Activated CD8-positive, alpha-beta T cell treated with anti-CD3 and anti-CD28 coated beads for 36 hours (primary cell): ENCODE measurements around the gene INPP4A. TPM values are rescaled to one million over a fixed set of nuclear protein-coding genes. Genes with fewer than 3 reads are reported as not detected.

Experiments used
- ATAC-seq: fragments of 200-7000 bp; cut with Tn5 transposase; one replicate; pipeline ENCODE4 v1.10.0; 2021; ENCODE audit warnings: mild to moderate bottlenecking, moderate library complexity
- CTCF ChIA-PET: fragments of 350-600 bp; sonication (Branson Sonifier 250); formaldehyde crosslinking; loops from one replicate; lab custom pipeline; 2021; ENCODE audit warnings: antibody characterized with exemption; lab: Charles Lee
- POLR2A ChIA-PET: fragments of 350-600 bp; sonication (Branson Sonifier 250); formaldehyde crosslinking; loops from one replicate; lab custom pipeline; 2021; ENCODE audit warnings: antibody characterized with exemption; lab: Charles Lee
- DNase-seq: peaks from one replicate; pipeline ENCODE4 v3.0.0-alpha.2; 2020
- H3K27ac Mint-ChIP-seq: one replicate; pipeline ENCODE4 v1.8.0; 2021; ENCODE audit warnings: mild to moderate bottlenecking, mixed read lengths
- H3K27me3 Mint-ChIP-seq: one replicate; pipeline ENCODE4 v1.8.0; 2021; ENCODE audit warnings: mixed read lengths
- H3K36me3 Mint-ChIP-seq: one replicate; pipeline ENCODE4 v1.8.0; 2021; ENCODE audit warnings: low read depth, mixed read lengths
- H3K4me1 Mint-ChIP-seq: one replicate; pipeline ENCODE4 v1.8.0; 2021; ENCODE audit warnings: low read depth, mixed read lengths
- H3K4me3 Mint-ChIP-seq: one replicate; pipeline ENCODE4 v1.8.0; 2021; ENCODE audit warnings: mild to moderate bottlenecking, moderate library complexity, mixed read lengths
- H3K9me3 Mint-ChIP-seq: one replicate; pipeline ENCODE4 v1.8.0; 2021; ENCODE audit warnings: mixed read lengths
- intact Hi-C: fragments of 100-400 bp; cut with micrococcal nuclease; formaldehyde crosslinking; loops from one replicate; pipeline ENCODE4 v1.10.0; 2022
- total RNA-seq, 2 experiments: library from RNA; stranded (reverse); gene quantifications; one replicate each; pipeline ENCODE4 v1.2.3, GENCODE V29; 2021
- TF ChIP-seq, protein P1 (sequence below): fragments of 200-600 bp; IDR thresholded peaks from one replicate; pipeline ENCODE4 v1.8.0; 2022; ENCODE audit warnings: antibody characterized with exemption, mild to moderate bottlenecking

The INPP4A gene
- total RNA-seq, 2 experiments from 2014 or later: 46.7 to 46.9 TPM

DNA sequence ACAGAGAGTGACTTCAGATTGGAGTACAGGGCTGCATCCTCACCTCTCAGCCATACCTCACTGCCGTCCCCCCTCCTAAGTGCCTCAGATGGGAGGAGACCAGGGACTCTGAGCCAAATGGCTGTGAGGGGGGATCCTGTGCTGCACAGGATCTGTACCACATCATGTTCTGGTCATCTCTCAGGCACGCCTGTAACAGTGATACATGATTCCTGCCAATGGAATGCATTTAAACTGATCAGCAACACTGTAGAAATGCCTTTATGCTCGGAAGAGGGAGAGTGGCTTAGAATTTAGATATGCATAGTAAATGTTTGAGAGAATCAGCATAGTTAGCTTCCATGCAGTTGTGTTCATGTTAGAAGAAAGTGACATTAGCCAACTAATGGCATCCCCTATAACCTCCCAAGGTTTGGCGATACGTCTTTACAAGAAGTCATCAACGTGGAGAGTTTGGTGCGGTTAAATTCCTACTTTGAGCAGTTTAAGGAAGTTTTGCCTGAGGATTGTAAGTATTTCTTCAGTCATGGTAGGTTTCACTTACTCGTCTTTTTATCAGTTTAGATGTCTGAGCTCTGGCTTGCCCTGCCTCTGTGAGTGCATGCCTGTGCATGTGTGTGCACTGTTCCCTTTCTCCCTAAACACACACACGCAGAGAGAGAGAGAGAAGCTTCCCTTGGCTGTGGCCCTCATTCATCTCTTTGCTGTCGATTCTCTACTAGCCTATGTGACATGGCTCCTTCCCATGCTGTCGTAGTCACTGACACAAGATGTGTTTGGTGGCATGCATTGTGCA, 123.7 kb downstream of the INPP4A start:
- no peaks in the 10 kb centered on the region for H3K9me3 Mint-ChIP-seq
- H3K4me1 Mint-ChIP-seq: peaks cover 5% of the 10 kb centered on the region
- ChIA-PET POLR2A (interaction anchor here (0.6 to 0.9 kb wide), 2 partner anchors 11 to 15 kb away, joined by 3 read pairs; no protein-coding TSS in a partner anchor), CTCF (interaction anchor here (0.8 to 2.9 kb wide), 31 partner anchors 8 to 606 kb away, joined by 3 to 22 read pairs (median 4); partner anchors contain the start of genes LIPT1 and TSGA10)
- H3K36me3 Mint-ChIP-seq: peaks cover 25% of the 10 kb centered on the region
- peak overlapping the region; percentile 15 for H3K27ac Mint-ChIP-seq
- intact Hi-C loops: no loop called here
- H3K4me3 Mint-ChIP-seq: no peak overlapping the region
- TF ChIP-seq, protein P1, sequence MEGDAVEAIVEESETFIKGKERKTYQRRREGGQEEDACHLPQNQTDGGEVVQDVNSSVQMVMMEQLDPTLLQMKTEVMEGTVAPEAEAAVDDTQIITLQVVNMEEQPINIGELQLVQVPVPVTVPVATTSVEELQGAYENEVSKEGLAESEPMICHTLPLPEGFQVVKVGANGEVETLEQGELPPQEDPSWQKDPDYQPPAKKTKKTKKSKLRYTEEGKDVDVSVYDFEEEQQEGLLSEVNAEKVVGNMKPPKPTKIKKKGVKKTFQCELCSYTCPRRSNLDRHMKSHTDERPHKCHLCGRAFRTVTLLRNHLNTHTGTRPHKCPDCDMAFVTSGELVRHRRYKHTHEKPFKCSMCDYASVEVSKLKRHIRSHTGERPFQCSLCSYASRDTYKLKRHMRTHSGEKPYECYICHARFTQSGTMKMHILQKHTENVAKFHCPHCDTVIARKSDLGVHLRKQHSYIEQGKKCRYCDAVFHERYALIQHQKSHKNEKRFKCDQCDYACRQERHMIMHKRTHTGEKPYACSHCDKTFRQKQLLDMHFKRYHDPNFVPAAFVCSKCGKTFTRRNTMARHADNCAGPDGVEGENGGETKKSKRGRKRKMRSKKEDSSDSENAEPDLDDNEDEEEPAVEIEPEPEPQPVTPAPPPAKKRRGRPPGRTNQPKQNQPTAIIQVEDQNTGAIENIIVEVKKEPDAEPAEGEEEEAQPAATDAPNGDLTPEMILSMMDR: no peak
- DNase-seq (no peak), ATAC-seq (no peak)
- no peaks in the 10 kb centered on the region for H3K27me3 Mint-ChIP-seq

DNA sequence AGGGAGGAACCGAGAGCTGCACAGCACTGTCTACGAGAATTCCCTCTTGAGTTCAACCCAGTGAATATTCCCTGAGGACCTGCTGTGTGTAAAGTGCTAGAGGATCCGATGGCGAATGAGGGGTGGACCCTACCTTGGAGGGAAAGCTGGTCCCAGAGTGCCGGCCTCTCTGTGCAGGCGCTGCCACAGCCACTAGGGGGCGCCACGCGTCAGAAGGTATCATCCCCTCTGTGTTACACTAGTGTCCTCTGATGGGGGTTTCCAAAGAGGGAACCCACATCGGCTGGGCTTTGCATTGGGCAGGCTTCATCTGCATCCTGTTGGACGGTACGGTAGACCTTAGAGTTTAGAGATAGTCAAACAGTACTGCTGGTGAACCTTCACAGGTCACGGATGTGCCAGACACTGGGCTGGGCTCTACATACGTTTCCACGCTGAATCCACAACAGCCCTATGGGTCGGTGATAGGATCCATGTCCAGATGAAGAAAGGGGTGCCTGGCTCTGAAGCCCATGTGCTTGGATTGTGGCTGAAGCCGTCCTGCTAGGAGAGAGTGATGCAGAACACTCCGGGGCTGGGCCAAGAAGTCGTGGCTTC, 124.6 kb downstream of the INPP4A start:
- no peaks in the 10 kb centered on the region for H3K27me3 Mint-ChIP-seq
- peaks cover 25% of the 10 kb centered on the region for H3K36me3 Mint-ChIP-seq
- H3K4me1 Mint-ChIP-seq: peaks cover 5% of the 10 kb centered on the region
- intact Hi-C loops: no loop called here
- peak; percentile 94 for ATAC-seq
- H3K27ac Mint-ChIP-seq: peak overlapping the region; percentile 10
- TF ChIP-seq, protein P1: peak; percentile 98
- DNase-seq: peak; percentile 81
- H3K9me3 Mint-ChIP-seq: no peaks in the 10 kb centered on the region
- CTCF ChIA-PET: interaction anchor here (0.8 to 2.9 kb wide), 31 partner anchors 9 to 607 kb away, joined by 3 to 22 read pairs (median 4); partner anchors contain the start of genes LIPT1 and TSGA10
- POLR2A ChIA-PET: no interaction called here
- H3K4me3 Mint-ChIP-seq: no peak overlapping the region

DNA sequence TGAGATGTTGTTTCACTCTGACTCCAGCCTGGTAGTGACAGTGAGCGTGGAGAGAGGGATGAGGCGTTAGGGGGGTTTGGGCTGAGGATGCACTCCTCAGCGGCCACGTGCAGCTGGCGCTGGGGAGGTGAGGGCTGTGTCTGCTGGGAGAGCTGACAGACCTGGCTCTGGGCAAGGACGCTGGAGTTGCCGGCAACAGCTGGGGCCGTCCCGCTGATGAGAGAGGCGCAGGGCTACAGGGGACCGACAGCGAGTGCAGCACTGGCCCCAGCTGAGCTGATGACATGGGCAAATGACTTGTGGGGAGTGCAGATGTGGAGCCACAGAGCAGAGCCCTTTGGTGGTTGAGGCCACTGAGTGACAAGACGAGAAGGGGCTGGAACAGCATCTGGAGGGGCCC, 125.3 kb downstream of the INPP4A start:
- TF ChIP-seq, protein P1: no peak
- Mint-ChIP-seq H3K4me1 (peaks cover 5% of the 10 kb centered on the region), H3K36me3 (peaks cover 25% of the 10 kb centered on the region), H3K9me3 (no peaks in the 10 kb centered on the region), H3K4me3 (no peak overlapping the region), H3K27ac (peak overlapping the region; percentile 31), H3K27me3 (no peaks in the 10 kb centered on the region)
- ChIA-PET POLR2A (no interaction called here), CTCF (interaction anchor here (0.7 to 2.9 kb wide), 4 partner anchors 10 to 157 kb away, joined by 3 to 22 read pairs (median 4); no protein-coding TSS in a partner anchor)
- no peak for DNase-seq
- intact Hi-C loops: no loop called here
- no peak for ATAC-seq

GRCh38 chr2:98570356-98570755, 125.7 kb downstream of the INPP4A start:
- no peak for ATAC-seq
- peaks cover 22% of the 10 kb centered on the region for H3K36me3 Mint-ChIP-seq
- H3K27me3 Mint-ChIP-seq: no peaks in the 10 kb centered on the region
- H3K27ac Mint-ChIP-seq: peak overlapping the region; percentile 31
- H3K4me3 Mint-ChIP-seq: no peak overlapping the region
- H3K9me3 Mint-ChIP-seq: no peaks in the 10 kb centered on the region
- DNase-seq: no peak
- POLR2A ChIA-PET: no interaction called here
- TF ChIP-seq, protein P1: no peak
- H3K4me1 Mint-ChIP-seq: peaks cover 2% of the 10 kb centered on the region
- CTCF ChIA-PET: interaction anchor here (0.7 to 2.9 kb wide), 4 partner anchors 10 to 157 kb away, joined by 3 to 22 read pairs (median 4); no protein-coding TSS in a partner anchor
- intact Hi-C loops: no loop called here
